Epidermal melanocyte (primary cell): Measurements from ENCODE around the gene ECI2.

ENCODE experiments used
- DNase-seq: peaks from one replicate; pipeline ENCODE4 v3.0.0; 2011; ENCODE audit warnings: low spot score; ENCODE audit not compliant: insufficient read length

Gene ECI2

GRCh38 chr6:4134841-4135664 is at the start of gene ECI2:
Gene ECI2, minus strand, starts transcription at chr6:4135575. Its CDS starts 15 bp downstream, at chr6:4135560.
- DNase-seq: peak; percentile 20

GRCh38 chr6:4180652-4181255 is 45.4 kb upstream of the ECI2 start:
- no peak for DNase-seq

GRCh38 chr6:4179960-4180651 is 44.7 kb upstream of the ECI2 start:
- DNase-seq: no peak

GRCh38 chr6:4178737-4179333 is 43.5 kb upstream of the ECI2 start:
- no peak for DNase-seq

GRCh38 chr6:4176907-4177306 is 41.5 kb upstream of the ECI2 start:
- no peak for DNase-seq

- DNase-seq: no peak
Measured at GRCh38 chr6:4174042-4174441, 38.7 kb upstream of the ECI2 start.

GRCh38 chr6:4172368-4172767 is 37.0 kb upstream of the ECI2 start:
- no peak for DNase-seq

- no peak for DNase-seq
Measured at GRCh38 chr6:4170297-4170696, 34.9 kb upstream of the ECI2 start.

GRCh38 chr6:4169028-4169789 is 33.8 kb upstream of the ECI2 start:
- DNase-seq: no peak

- DNase-seq: no peak
Measured at GRCh38 chr6:4167833-4168232, 32.5 kb upstream of the ECI2 start.

- no peak for DNase-seq
Measured at GRCh38 chr6:4167123-4167522, 31.7 kb upstream of the ECI2 start.

GRCh38 chr6:4164456-4164855 is 29.1 kb upstream of the ECI2 start:
- DNase-seq: no peak

- DNase-seq: no peak
Measured at GRCh38 chr6:4164117-4164442, 28.7 kb upstream of the ECI2 start.

GRCh38 chr6:4163408-4164116 is 28.2 kb upstream of the ECI2 start:
- no peak for DNase-seq

GRCh38 chr6:4162370-4162769 is 27.0 kb upstream of the ECI2 start:
- no peak for DNase-seq

- DNase-seq: no peak
Measured at GRCh38 chr6:4159491-4159890, 24.1 kb upstream of the ECI2 start.

GRCh38 chr6:4157506-4157905 is 22.1 kb upstream of the ECI2 start:
- no peak for DNase-seq

GRCh38 chr6:4155848-4156466 is 20.6 kb upstream of the ECI2 start:
- peak; percentile 57 for DNase-seq

- DNase-seq: no peak
Measured at GRCh38 chr6:4153514-4153985, 18.2 kb upstream of the ECI2 start.

GRCh38 chr6:4145083-4145482 is 9.7 kb upstream of the ECI2 start:
- no peak for DNase-seq
